ENCODE results near the gene LILRB1.
"Not testable (repeated sequence)": the region's sequence is repeated elsewhere in the genome, so short reads cannot be mapped to it uniquely, and the experiment has no call there.

DNA sequence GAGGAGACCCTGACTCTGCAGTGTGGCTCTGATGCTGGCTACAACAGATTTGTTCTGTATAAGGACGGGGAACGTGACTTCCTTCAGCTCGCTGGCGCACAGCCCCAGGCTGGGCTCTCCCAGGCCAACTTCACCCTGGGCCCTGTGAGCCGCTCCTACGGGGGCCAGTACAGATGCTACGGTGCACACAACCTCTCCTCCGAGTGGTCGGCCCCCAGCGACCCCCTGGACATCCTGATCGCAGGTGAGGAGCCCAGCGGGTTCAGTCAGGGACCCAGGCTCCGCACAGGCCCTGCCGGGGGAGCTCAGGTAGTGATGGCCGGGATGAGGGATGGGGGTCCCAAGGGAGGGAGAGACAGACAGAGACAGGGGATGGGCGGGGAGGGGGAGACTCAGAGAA, 2.2 kb downstream of the LILRB1 start:
- TF ChIP-seq ZNF212 (CRISPR knock-in tag; IDR thresholded peaks at IDR 0.05); RCOR1 (IDR thresholded peaks at IDR 0.05; ENCODE audit: borderline replicate concordance in 1 of 2, low read depth in 2 of 2, low read length in 2 of 2); FOXJ3 (CRISPR knock-in tag; IDR thresholded peaks at IDR 0.05); C11orf30 (IDR thresholded peaks at IDR 0.05; ENCODE audit: low read depth); RAD21 (CRISPR knock-in tag; conservative IDR thresholded peaks at IDR 0.05 in 1 of 2, IDR thresholded peaks at IDR 0.05 in 1 of 2); TEAD4 (IDR thresholded peaks at IDR 0.05; ENCODE audit: low read length); TEAD4 (CRISPR knock-in tag; IDR thresholded peaks at IDR 0.05; ENCODE audit: borderline replicate concordance); NR2C2 (CRISPR knock-in tag; IDR thresholded peaks at IDR 0.05); NR2C2 (tag; IDR thresholded peaks at IDR 0.05); TARDBP (IDR thresholded peaks at IDR 0.05); GABPB2 (CRISPR knock-in tag; conservative IDR thresholded peaks at IDR 0.05); YY1 (IDR thresholded peaks at IDR 0.05; ENCODE audit: borderline replicate concordance in 1 of 3, control insufficient read depth in 1 of 3, extremely low read depth in 1 of 3, insufficient read depth in 3 of 3, insufficient read length in 1 of 3, insufficient replicate concordance in 2 of 3, low read depth in 1 of 3, low read length in 2 of 3); SMAD1 (IDR thresholded peaks at IDR 0.05; ENCODE audit: low read depth, low read length, partially characterized antibody); NELFE (IDR thresholded peaks at IDR 0.05; ENCODE audit: insufficient read depth, insufficient read length): not testable (repeated sequence)
- TF ChIP-seq, protein P1, sequence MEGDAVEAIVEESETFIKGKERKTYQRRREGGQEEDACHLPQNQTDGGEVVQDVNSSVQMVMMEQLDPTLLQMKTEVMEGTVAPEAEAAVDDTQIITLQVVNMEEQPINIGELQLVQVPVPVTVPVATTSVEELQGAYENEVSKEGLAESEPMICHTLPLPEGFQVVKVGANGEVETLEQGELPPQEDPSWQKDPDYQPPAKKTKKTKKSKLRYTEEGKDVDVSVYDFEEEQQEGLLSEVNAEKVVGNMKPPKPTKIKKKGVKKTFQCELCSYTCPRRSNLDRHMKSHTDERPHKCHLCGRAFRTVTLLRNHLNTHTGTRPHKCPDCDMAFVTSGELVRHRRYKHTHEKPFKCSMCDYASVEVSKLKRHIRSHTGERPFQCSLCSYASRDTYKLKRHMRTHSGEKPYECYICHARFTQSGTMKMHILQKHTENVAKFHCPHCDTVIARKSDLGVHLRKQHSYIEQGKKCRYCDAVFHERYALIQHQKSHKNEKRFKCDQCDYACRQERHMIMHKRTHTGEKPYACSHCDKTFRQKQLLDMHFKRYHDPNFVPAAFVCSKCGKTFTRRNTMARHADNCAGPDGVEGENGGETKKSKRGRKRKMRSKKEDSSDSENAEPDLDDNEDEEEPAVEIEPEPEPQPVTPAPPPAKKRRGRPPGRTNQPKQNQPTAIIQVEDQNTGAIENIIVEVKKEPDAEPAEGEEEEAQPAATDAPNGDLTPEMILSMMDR (IDR thresholded peaks at IDR 0.05 in 2 of 3, conservative IDR thresholded peaks at IDR 0.05 in 1 of 3; ENCODE audit: insufficient read depth in 2 of 3, low read depth in 1 of 3, low read length in 3 of 3): not testable (repeated sequence)
- TF ChIP-seq, protein P2, sequence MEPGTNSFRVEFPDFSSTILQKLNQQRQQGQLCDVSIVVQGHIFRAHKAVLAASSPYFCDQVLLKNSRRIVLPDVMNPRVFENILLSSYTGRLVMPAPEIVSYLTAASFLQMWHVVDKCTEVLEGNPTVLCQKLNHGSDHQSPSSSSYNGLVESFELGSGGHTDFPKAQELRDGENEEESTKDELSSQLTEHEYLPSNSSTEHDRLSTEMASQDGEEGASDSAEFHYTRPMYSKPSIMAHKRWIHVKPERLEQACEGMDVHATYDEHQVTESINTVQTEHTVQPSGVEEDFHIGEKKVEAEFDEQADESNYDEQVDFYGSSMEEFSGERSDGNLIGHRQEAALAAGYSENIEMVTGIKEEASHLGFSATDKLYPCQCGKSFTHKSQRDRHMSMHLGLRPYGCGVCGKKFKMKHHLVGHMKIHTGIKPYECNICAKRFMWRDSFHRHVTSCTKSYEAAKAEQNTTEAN (CRISPR knock-in tag; IDR thresholded peaks at IDR 0.05): not testable (repeated sequence)
